Lung (tissue), 12 donors: ENCODE measurements around the gene TMC8. TPM values are rescaled to one million over a fixed set of nuclear protein-coding genes. Genes with fewer than 3 reads are reported as not detected.

ENCODE experiments used
- ATAC-seq: fragments of 200-7000 bp; cut with Tn5 transposase; one replicate; pipeline ENCODE4 v1.9.1; 2020; ENCODE audit warnings: moderate number of reproducible peaks; ENCODE audit not compliant: insufficient read depth, low FRiP score
- DNase-seq, 3 donors: peaks; one replicate each; pipeline ENCODE4 v3.0.0-alpha.2; 2013 to 2017
- H3K27ac ChIP-seq, 2 donors: one replicate each; pipeline ENCODE4 v1.5.1; 2013; ENCODE audit warnings: mild to moderate bottlenecking in 2 of 2, moderate library complexity in 2 of 2, control low read depth in 1 of 2, inconsistent platforms in 1 of 2, low read depth in 1 of 2, low read length in 1 of 2
- H3K27me3 ChIP-seq, 3 donors: one replicate each; pipeline ENCODE4 v1.5.1; 2013; ENCODE audit warnings: low read length in 2 of 3; ENCODE audit not compliant: control insufficient read depth in 3 of 3, insufficient read depth in 3 of 3
- H3K36me3 ChIP-seq, 4 donors: one replicate each; pipeline ENCODE4 v1.5.1; 2013; ENCODE audit warnings: low read length in 4 of 4, mild to moderate bottlenecking in 1 of 4, moderate library complexity in 1 of 4; ENCODE audit not compliant: control insufficient read depth in 4 of 4, insufficient read depth in 4 of 4
- H3K4me1 ChIP-seq, 5 donors: one replicate each; pipeline ENCODE4 v1.5.1; 2013; ENCODE audit warnings: low read length in 5 of 5, mild to moderate bottlenecking in 2 of 5, moderate library complexity in 1 of 5; ENCODE audit not compliant: control insufficient read depth in 5 of 5, insufficient read depth in 5 of 5
- H3K4me3 ChIP-seq: one replicate; pipeline ENCODE4 v1.5.1; 2013; ENCODE audit warnings: mild to moderate bottlenecking, control low read depth, moderate library complexity
- H3K9ac ChIP-seq, 2 donors: one replicate each; pipeline ENCODE4 v1.5.1; 2013; ENCODE audit warnings: low read length in 2 of 2, control low read depth in 1 of 2; ENCODE audit not compliant: insufficient read depth in 1 of 2
- H3K9me3 ChIP-seq, 4 donors: one replicate each; pipeline ENCODE4 v1.5.1; 2013; ENCODE audit warnings: low read length in 3 of 4, mild to moderate bottlenecking in 1 of 4, moderate library complexity in 1 of 4; ENCODE audit not compliant: control insufficient read depth in 4 of 4, insufficient read depth in 3 of 4
- CTCF ChIP-seq: IDR thresholded peaks from 2 replicates; pipeline ENCODE4 v1.5.1; 2012; ENCODE audit warnings: mild to moderate bottlenecking; ENCODE audit errors: control extremely low read depth, extremely low read depth
- WGBS, 2 donors: extraction: QIAGEN DNeasy Blood & Tissue Kit; methylation state at CpG; one replicate each; pipeline ENCODE4 v1.1.7; 2013; 5-methylcytosine and 5-hydroxymethylcytosine counted together
- polyA plus RNA-seq, 2 donors: library from polyadenylated mRNA; stranded (reverse); fragments of 200-250 nt; gene quantifications; one replicate each; pipeline ENCODE4 v1.2.1, GENCODE V29; 2013
- total RNA-seq, 2 donors: library from RNA; depleted of rRNA in 1 of 2; stranded (reverse); fragments of >200 nt in 1 of 2; gene quantifications; one replicate each; pipeline ENCODE4 v1.2.1, GENCODE V29; 2014 to 2021
- donor health status: control.
- donor health status: control.
- donor health status: Bipolar disorder and iron deficiency.
- donor health status: healthy.
- donor health status: DM: yes; HTN: yes; CAD: no.

Gene TMC8
- total and polyA plus RNA-seq, 4 donors, result 15.5 to 28.1 (median 18.5) TPM

DNA sequence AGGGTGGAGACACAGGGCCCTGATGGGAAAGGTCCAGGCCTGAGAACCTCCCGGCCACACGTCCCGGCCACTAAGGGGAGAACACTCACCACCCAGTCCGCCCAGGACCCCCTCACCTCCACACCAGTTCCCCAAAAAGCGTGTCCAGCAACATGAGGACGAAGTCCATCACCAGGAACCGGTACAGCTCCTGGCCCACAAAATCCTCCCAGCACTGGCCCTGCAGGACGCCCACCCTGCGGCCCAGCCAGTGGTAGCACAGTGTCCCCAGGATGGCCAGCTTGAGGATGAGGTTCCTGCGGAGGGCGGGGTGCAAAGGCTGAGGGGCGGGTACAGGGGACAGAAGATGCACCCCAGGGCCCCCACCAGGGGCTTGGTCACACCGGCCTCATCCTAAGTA is 10.0 kb upstream of the TMC8 start:
- Histone ChIP-seq H3K36me3 (peaks cover 0 to 67% (median 1%) of the 10 kb centered on the region in 4 donors), H3K4me1 (peaks cover 0 to 11% (median 4%) of the 10 kb centered on the region in 5 donors), H3K27ac (no peak overlapping the region), H3K4me3 (no peak overlapping the region), H3K9ac (no peak overlapping the region), H3K27me3 (no peaks in the 10 kb centered on the region), H3K9me3 (no peaks in the 10 kb centered on the region)
- 96 to 97% methylated on average over 13 of the region's 13 CpGs for WGBS, 2 donors
- DNase-seq (no peak), ATAC-seq (no peak)
- no peak for TF ChIP-seq CTCF

GRCh38 chr17:78120971-78121800 is 9.4 kb upstream of the TMC8 start:
- 47 to 76% methylated on average over 35 of the region's 35 CpGs for WGBS, 2 donors
- Histone ChIP-seq H3K4me1 (peaks cover 0 to 17% (median 10%) of the 10 kb centered on the region in 5 donors), H3K36me3 (peaks cover 0 to 74% (median 1%) of the 10 kb centered on the region in 4 donors), H3K4me3 (no peak overlapping the region), H3K27me3 (no peaks in the 10 kb centered on the region), H3K9me3 (no peaks in the 10 kb centered on the region), H3K9ac (no peak overlapping the region), H3K27ac (no peak overlapping the region)
- no peak for TF ChIP-seq CTCF
- ATAC-seq (no peak), DNase-seq (no peak)

- WGBS, 2 donors, result 68 to 69% methylated on average over 11 of the region's 11 CpGs
- Histone ChIP-seq H3K27me3 (no peaks in the 10 kb centered on the region), H3K27ac (no peak overlapping the region), H3K9ac (no peak overlapping the region), H3K36me3 (peaks cover 0 to 75% (median 1%) of the 10 kb centered on the region in 4 donors), H3K4me1 (peaks cover 3 to 22% (median 13%) of the 10 kb centered on the region in 5 donors), H3K9me3 (no peaks in the 10 kb centered on the region), H3K4me3 (no peak overlapping the region)
- ATAC-seq, result no peak
- TF ChIP-seq CTCF, result no peak
- DNase-seq, result no peak
Measured at GRCh38 chr17:78121801-78122215, 8.8 kb upstream of the TMC8 start.
